Muscle layer of colon (tissue), 2 donors: ENCODE measurements around the gene EPHA7.

ENCODE experiments used
- H3K27ac ChIP-seq: one replicate; pipeline ENCODE4 v1.7.0; 2013; ENCODE audit warnings: low read depth, mild to moderate bottlenecking, low read length, moderate library complexity
- H3K27me3 ChIP-seq, 2 donors: one replicate each; pipeline ENCODE4 v1.7.0; 2013; ENCODE audit warnings: low read length in 2 of 2, mild to moderate bottlenecking in 2 of 2; ENCODE audit not compliant: insufficient read depth in 2 of 2, control insufficient read depth in 1 of 2
- H3K36me3 ChIP-seq: one replicate; pipeline ENCODE4 v1.7.0; 2013; ENCODE audit warnings: mild to moderate bottlenecking, low read length; ENCODE audit not compliant: insufficient read depth
- H3K4me1 ChIP-seq: one replicate; pipeline ENCODE4 v1.7.0; 2013; ENCODE audit warnings: mild to moderate bottlenecking, low read length; ENCODE audit not compliant: insufficient read depth
- H3K4me3 ChIP-seq, 2 donors: one replicate each; pipeline ENCODE4 v1.7.0; 2013; ENCODE audit warnings: low read length in 2 of 2, low read depth in 1 of 2, mild to moderate bottlenecking in 1 of 2, moderate library complexity in 1 of 2
- H3K9ac ChIP-seq: one replicate; pipeline ENCODE4 v1.7.0; 2013; ENCODE audit warnings: low read length
- H3K9me3 ChIP-seq: one replicate; pipeline ENCODE4 v1.7.0; 2013; ENCODE audit warnings: mild to moderate bottlenecking, low read length
- donor health status: abdominal sarcoma.
- donor health status: Adenocarcinoma of cecum.

EPHA7 gene

GRCh38 chr6:93293460-93293859 lies 125.9 kb downstream of the EPHA7 start:
- Histone ChIP-seq H3K9ac (no peak overlapping the region), H3K27ac (no peak overlapping the region), H3K36me3 (no peaks in the 10 kb centered on the region), H3K4me1 (no peaks in the 10 kb centered on the region), H3K4me3 (no peak overlapping the region), H3K27me3 (no peaks in the 10 kb centered on the region), H3K9me3 (no peaks in the 10 kb centered on the region)

GRCh38 chr6:93282521-93283031 lies 136.8 kb downstream of the EPHA7 start:
- H3K36me3 ChIP-seq, result no peaks in the 10 kb centered on the region
- no peak overlapping the region for H3K27ac ChIP-seq
- no peaks in the 10 kb centered on the region for H3K4me1 ChIP-seq
- no peak overlapping the region for H3K9ac ChIP-seq
- no peak overlapping the region for H3K4me3 ChIP-seq
- no peaks in the 10 kb centered on the region for H3K27me3 ChIP-seq
- no peaks in the 10 kb centered on the region for H3K9me3 ChIP-seq

GRCh38 chr6:93278241-93278640 lies 141.1 kb downstream of the EPHA7 start:
- Histone ChIP-seq H3K36me3 (no peaks in the 10 kb centered on the region), H3K27ac (no peak overlapping the region), H3K4me1 (peaks cover 4% of the 10 kb centered on the region), H3K9me3 (no peaks in the 10 kb centered on the region), H3K9ac (no peak overlapping the region), H3K27me3 (no peaks in the 10 kb centered on the region), H3K4me3 (no peak overlapping the region)

GRCh38 chr6:93272896-93273295 lies 146.5 kb downstream of the EPHA7 start:
- no peaks in the 10 kb centered on the region for H3K36me3 ChIP-seq
- no peak overlapping the region for H3K9ac ChIP-seq
- H3K4me1 ChIP-seq, result peaks cover 4% of the 10 kb centered on the region
- no peak overlapping the region for H3K27ac ChIP-seq
- no peak overlapping the region for H3K4me3 ChIP-seq
- no peaks in the 10 kb centered on the region for H3K27me3 ChIP-seq
- H3K9me3 ChIP-seq, result no peaks in the 10 kb centered on the region

DNA sequence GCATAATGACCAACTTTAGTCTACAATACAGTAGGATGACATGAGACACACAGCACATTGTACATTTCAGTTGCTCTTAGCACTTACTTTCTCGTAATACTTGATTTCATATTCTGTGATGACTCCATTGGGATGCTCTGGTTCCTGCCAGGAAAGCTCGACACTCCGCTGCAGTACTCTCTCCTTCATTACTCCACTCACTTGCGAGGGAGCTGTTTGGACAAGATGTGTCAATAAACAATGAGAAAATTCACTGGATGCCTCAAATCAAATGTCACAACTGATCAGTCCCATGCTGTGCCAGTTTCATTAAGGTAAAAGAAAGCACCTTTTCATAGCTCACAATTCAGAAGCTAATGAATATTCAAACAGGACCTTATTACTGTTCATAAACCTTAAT lies 147.1 kb downstream of the EPHA7 start:
- peaks cover 4% of the 10 kb centered on the region for H3K4me1 ChIP-seq
- no peaks in the 10 kb centered on the region for H3K9me3 ChIP-seq
- no peak overlapping the region for H3K27ac ChIP-seq
- H3K9ac ChIP-seq, result no peak overlapping the region
- no peaks in the 10 kb centered on the region for H3K27me3 ChIP-seq
- H3K36me3 ChIP-seq, result no peaks in the 10 kb centered on the region
- H3K4me3 ChIP-seq, result no peak overlapping the region

DNA sequence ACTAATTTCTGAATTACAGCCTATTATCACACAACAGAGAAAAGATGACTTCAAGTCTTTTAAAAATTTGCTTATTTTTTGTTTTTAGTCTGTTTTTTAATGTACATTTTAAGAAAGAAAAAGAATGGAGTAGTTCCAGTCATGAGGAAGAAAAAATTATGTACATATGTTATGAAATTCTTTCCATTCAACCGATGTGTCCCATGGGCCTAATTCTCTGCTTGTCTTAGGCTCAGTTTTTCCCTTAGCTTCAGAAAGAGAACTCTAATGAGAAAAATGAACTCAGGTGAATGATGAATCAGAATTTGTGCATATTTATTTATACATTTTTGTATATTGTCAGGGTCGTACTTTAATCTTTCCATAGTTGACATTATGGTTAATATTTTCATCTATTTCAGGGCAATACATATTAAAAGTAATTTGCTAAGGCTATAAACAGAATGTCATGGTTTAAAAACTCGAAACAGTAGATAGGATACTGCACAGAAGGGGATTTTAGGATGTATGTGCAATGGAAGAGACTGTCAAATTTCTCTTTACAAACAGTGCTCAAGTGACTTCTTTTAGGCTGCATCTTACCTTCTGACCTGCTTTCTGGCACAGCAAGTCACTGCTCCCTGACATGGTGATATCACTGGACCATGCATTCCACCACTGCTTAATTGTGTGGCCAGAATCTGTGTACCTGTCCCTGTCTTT lies 153.1 kb downstream of the EPHA7 start:
- no peak overlapping the region for H3K9ac ChIP-seq
- H3K9me3 ChIP-seq, result no peaks in the 10 kb centered on the region
- H3K27ac ChIP-seq, result no peak overlapping the region
- no peaks in the 10 kb centered on the region for H3K4me1 ChIP-seq
- no peak overlapping the region for H3K4me3 ChIP-seq
- H3K27me3 ChIP-seq, result no peaks in the 10 kb centered on the region
- no peaks in the 10 kb centered on the region for H3K36me3 ChIP-seq

- H3K4me1 ChIP-seq, result no peaks in the 10 kb centered on the region
- peaks cover 4% of the 10 kb centered on the region for H3K36me3 ChIP-seq
- H3K9me3 ChIP-seq, result no peaks in the 10 kb centered on the region
- no peaks in the 10 kb centered on the region for H3K27me3 ChIP-seq
- H3K9ac ChIP-seq, result no peak overlapping the region
- H3K4me3 ChIP-seq, result no peak overlapping the region
- H3K27ac ChIP-seq, result no peak overlapping the region
Observed at GRCh38 chr6:93260881-93261280, 158.5 kb downstream of the EPHA7 start.

DNA sequence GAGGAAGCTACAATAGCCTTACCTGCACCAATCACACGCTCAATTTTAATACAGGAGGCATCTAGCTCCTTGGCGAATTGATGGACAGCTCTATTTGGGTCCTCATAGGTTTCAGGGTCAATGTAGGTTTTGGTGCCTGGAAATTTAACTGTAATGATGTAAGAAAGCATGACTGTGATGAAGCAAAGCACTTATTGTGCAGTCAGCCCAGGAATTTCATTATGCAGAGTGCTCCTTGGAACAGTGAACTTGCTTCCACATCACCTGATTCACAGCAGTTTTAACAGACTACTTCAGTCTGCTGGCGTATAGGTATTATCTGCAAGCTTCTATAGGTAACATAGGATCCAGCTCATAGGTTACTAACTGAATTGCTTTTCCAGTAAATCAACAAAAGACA lies 160.0 kb downstream of the EPHA7 start:
- Histone ChIP-seq H3K27ac (no peak overlapping the region), H3K4me1 (no peaks in the 10 kb centered on the region), H3K4me3 (no peak overlapping the region), H3K36me3 (peaks cover 4% of the 10 kb centered on the region), H3K27me3 (no peaks in the 10 kb centered on the region), H3K9ac (no peak overlapping the region), H3K9me3 (no peaks in the 10 kb centered on the region)

- H3K4me3 ChIP-seq, result no peak overlapping the region
- no peaks in the 10 kb centered on the region for H3K9me3 ChIP-seq
- no peaks in the 10 kb centered on the region for H3K4me1 ChIP-seq
- peaks cover 4% of the 10 kb centered on the region for H3K36me3 ChIP-seq
- H3K27me3 ChIP-seq, result no peaks in the 10 kb centered on the region
- H3K9ac ChIP-seq, result no peak overlapping the region
- no peak overlapping the region for H3K27ac ChIP-seq
Observed at GRCh38 chr6:93252930-93253329, 166.4 kb downstream of the EPHA7 start.

DNA sequence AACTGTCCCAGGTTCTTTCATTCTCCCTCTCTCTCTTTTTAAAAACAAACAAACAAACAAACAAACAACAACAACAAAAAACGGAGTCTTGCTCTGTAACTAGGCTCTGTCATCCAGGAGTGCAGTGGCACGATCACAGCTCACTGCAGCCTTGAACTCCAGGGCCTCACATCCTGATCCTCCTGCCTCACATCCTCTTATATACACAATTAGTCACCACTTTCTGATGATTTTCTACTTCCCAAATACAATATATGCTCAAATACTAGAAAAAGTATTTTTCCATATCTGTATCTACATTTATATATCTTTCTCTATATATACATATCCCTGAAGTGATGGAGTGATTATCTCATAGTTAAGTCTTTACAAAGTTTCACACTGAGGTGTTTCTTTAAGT lies 170.7 kb downstream of the EPHA7 start:
- Histone ChIP-seq H3K4me3 (no peak overlapping the region), H3K36me3 (no peaks in the 10 kb centered on the region), H3K9me3 (no peaks in the 10 kb centered on the region), H3K27ac (no peak overlapping the region), H3K9ac (no peak overlapping the region), H3K27me3 (no peaks in the 10 kb centered on the region), H3K4me1 (no peaks in the 10 kb centered on the region)

DNA sequence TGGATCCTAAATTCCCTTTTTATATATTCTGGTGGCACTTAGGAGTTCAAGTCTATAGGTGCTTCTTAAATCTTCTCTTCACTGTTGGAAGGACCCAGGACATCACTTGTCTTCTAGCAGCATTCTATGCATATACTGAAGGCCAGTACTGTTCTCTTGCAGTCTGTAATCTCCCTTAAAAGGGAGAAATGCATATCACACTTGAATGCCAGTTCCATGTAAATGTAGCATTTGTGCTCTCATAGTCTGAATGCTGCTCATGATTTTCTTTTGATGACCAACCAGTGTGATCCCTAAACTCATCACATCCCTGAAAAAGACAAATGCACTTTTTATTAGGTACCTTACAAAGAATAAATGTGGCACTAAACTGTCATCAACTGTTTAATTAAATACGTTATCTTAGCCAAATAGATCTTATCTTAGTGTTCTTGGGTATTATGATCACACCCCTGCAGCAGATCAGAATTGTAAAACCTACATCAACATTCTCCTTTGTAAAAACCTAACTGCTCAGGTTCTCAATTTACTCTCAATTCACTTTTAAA lies 176.1 kb downstream of the EPHA7 start:
- Histone ChIP-seq H3K27me3 (no peaks in the 10 kb centered on the region), H3K27ac (no peak overlapping the region), H3K4me1 (no peaks in the 10 kb centered on the region), H3K9ac (no peak overlapping the region), H3K9me3 (no peaks in the 10 kb centered on the region), H3K4me3 (no peak overlapping the region), H3K36me3 (no peaks in the 10 kb centered on the region)

- Histone ChIP-seq H3K4me1 (no peaks in the 10 kb centered on the region), H3K4me3 (no peak overlapping the region)
Observed at GRCh38 chr6:93242049-93242448, 177.3 kb downstream of the EPHA7 start.

More at GRCh38 chr6:93242049-93242448, 177.3 kb downstream of the EPHA7 start:
- Histone ChIP-seq H3K27ac (no peak overlapping the region), H3K9ac (no peak overlapping the region), H3K9me3 (no peaks in the 10 kb centered on the region), H3K36me3 (no peaks in the 10 kb centered on the region), H3K27me3 (no peaks in the 10 kb centered on the region)
